ENCODE results near the gene CHURC1.

DNA sequence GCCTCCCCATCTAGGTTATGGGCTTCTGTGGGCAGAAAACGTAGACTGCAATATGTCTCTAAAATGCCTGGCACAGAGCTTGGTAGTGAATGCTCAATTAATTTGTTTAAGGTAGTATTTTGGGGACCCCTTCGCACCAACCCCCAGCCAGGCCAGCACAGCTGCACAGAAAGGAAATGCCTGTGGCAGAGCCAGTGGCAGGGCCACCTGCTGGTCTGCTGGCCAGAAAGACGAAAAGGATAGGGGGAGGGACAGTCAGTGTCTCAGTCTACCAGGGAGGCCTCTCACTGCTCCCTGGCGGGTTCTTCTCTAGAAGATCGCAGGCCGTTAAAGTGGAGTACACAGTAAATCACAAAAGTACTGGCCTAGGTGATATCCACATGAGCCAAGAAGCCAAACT, 54.4 kb downstream of the CHURC1 start:
- no peak for TF ChIP-seq EZH2 (IDR thresholded peaks at IDR 0.05; ENCODE audit: low read length)
- TF ChIP-seq, protein P1, sequence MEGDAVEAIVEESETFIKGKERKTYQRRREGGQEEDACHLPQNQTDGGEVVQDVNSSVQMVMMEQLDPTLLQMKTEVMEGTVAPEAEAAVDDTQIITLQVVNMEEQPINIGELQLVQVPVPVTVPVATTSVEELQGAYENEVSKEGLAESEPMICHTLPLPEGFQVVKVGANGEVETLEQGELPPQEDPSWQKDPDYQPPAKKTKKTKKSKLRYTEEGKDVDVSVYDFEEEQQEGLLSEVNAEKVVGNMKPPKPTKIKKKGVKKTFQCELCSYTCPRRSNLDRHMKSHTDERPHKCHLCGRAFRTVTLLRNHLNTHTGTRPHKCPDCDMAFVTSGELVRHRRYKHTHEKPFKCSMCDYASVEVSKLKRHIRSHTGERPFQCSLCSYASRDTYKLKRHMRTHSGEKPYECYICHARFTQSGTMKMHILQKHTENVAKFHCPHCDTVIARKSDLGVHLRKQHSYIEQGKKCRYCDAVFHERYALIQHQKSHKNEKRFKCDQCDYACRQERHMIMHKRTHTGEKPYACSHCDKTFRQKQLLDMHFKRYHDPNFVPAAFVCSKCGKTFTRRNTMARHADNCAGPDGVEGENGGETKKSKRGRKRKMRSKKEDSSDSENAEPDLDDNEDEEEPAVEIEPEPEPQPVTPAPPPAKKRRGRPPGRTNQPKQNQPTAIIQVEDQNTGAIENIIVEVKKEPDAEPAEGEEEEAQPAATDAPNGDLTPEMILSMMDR (optimal IDR thresholded peaks at IDR 0.05 in 1 of 3, IDR thresholded peaks at IDR 0.05 in 1 of 3, conservative IDR thresholded peaks at IDR 0.05 in 1 of 3; ENCODE audit: extremely low read depth in 1 of 3, insufficient read depth in 2 of 3, low read length in 3 of 3), result no peak

Measured in keratinocyte (primary cell).